SH-SY5Y (cell line): Measurements from ENCODE around the gene CRYBG2.

ENCODE experiments used
- GATA2 ChIP-seq: IDR thresholded peaks from 2 replicates; pipeline ENCODE4 v1.6.1; 2011; ENCODE audit warnings: mild to moderate bottlenecking, low read depth, low read length
- GATA3 ChIP-seq: IDR thresholded peaks from 2 replicates; pipeline ENCODE4 v1.6.1; 2011; ENCODE audit warnings: low read depth, mild to moderate bottlenecking, low read length, moderate library complexity

- no peak for TF ChIP-seq GATA3
- TF ChIP-seq GATA2 = no peak
These were observed 19.9 kb upstream of the CRYBG2 start for GRCh38 chr1:26373789-26374188.
